Neural crest cell (in vitro differentiated cells): Measurements from ENCODE around the gene CMPK1. TPM values are rescaled to one million over a fixed set of nuclear protein-coding genes. Genes with fewer than 3 reads are reported as not detected.

ENCODE experiments used
- DNase-seq: peaks from one replicate; pipeline ENCODE4 v3.0.0; 2021; ENCODE audit warnings: low read depth, mixed read lengths, low spot score
- H3K27ac Mint-ChIP-seq: one replicate; pipeline ENCODE4 v1.8.0; 2021; ENCODE audit warnings: mild to moderate bottlenecking, mixed read lengths; ENCODE audit not compliant: unreplicated experiment
- H3K27me3 Mint-ChIP-seq: 2 replicates; pipeline ENCODE4 v1.8.0; 2021; ENCODE audit warnings: low read depth, mild to moderate bottlenecking, mixed read lengths
- H3K36me3 Mint-ChIP-seq: 2 replicates; pipeline ENCODE4 v1.8.0; 2021; ENCODE audit warnings: low read depth, mild to moderate bottlenecking, mixed read lengths
- H3K4me1 Mint-ChIP-seq: 2 replicates; pipeline ENCODE4 v1.8.0; 2021; ENCODE audit warnings: mixed read lengths
- H3K4me3 Mint-ChIP-seq: one replicate; pipeline ENCODE4 v1.8.0; 2021; ENCODE audit warnings: mild to moderate bottlenecking, mixed read lengths
- H3K9me3 Mint-ChIP-seq: 2 replicates; pipeline ENCODE4 v1.8.0; 2021; ENCODE audit warnings: mixed read lengths
- total RNA-seq: library from RNA; stranded (reverse); gene quantifications from 2 replicates; pipeline ENCODE4 v1.2.1, GENCODE V29; 2021
- TF ChIP-seq, protein P1 (sequence below): fragments of 200-600 bp; sonication (generic); conservative IDR thresholded peaks from 2 replicates; pipeline ENCODE4 v1.5.0; 2021; ENCODE audit warnings: antibody characterized with exemption, mild to moderate bottlenecking

CMPK1 gene
- total RNA-seq, 1 donor from 2014 or later, result 59.3 TPM

DNA sequence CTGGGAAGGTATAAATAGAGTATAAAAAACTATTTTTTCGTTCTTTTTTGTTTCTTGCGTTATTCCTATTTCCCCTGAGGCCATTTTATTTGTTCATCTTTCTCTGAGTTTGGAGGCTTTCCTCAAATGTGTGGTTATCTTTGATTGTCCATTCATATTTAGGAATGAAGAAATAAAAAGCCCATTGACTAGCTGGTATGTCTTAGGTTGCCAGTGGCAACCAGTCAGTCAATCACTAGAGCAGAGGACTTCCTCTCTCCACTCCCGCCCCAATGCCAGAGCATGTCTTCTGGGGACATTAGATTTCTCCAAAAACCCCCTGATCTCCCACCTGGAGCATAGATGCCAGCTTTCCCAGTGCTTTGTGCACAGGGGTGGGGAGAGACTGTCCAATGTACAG lies 61.8 kb downstream of the CMPK1 start:
- peaks cover 11% of the 10 kb centered on the region for H3K27me3 Mint-ChIP-seq
- TF ChIP-seq, protein P1, sequence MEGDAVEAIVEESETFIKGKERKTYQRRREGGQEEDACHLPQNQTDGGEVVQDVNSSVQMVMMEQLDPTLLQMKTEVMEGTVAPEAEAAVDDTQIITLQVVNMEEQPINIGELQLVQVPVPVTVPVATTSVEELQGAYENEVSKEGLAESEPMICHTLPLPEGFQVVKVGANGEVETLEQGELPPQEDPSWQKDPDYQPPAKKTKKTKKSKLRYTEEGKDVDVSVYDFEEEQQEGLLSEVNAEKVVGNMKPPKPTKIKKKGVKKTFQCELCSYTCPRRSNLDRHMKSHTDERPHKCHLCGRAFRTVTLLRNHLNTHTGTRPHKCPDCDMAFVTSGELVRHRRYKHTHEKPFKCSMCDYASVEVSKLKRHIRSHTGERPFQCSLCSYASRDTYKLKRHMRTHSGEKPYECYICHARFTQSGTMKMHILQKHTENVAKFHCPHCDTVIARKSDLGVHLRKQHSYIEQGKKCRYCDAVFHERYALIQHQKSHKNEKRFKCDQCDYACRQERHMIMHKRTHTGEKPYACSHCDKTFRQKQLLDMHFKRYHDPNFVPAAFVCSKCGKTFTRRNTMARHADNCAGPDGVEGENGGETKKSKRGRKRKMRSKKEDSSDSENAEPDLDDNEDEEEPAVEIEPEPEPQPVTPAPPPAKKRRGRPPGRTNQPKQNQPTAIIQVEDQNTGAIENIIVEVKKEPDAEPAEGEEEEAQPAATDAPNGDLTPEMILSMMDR, result no peak
- H3K4me1 Mint-ChIP-seq, result peaks cover 7% of the 10 kb centered on the region
- H3K27ac Mint-ChIP-seq, result no peak overlapping the region
- no peaks in the 10 kb centered on the region for H3K36me3 Mint-ChIP-seq
- no peak for DNase-seq
- no peaks in the 10 kb centered on the region for H3K9me3 Mint-ChIP-seq
- H3K4me3 Mint-ChIP-seq, result no peak overlapping the region

DNA sequence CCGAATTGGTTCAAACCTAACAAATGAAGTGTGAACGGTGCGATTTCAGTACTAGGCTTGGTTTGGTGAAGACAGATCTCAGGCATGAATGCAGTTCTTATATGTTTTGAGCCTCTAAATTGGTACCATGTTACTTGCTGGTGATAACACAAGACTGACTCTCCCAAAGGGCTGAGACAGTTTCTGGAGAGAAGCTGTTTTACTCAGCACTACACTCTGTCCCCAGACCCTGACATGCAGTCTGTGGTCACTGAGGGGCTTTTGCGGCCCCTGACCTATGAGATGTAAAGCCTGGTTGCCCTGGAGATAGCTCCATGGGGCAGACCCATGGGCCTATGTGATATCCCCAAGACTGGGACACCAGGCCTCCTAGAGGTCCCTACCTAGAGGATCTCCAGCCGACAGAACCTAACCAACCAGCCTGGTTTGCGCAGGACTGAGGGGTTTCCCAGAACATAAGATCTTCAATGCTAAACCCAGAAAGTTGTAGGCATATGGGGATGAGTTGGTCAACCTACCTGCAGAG lies 63.1 kb downstream of the CMPK1 start:
- H3K36me3 Mint-ChIP-seq, result no peaks in the 10 kb centered on the region
- DNase-seq, result no peak
- H3K4me3 Mint-ChIP-seq, result no peak overlapping the region
- peaks cover 19% of the 10 kb centered on the region for H3K27me3 Mint-ChIP-seq
- no peaks in the 10 kb centered on the region for H3K9me3 Mint-ChIP-seq
- H3K4me1 Mint-ChIP-seq, result peaks cover 7% of the 10 kb centered on the region
- H3K27ac Mint-ChIP-seq, result no peak overlapping the region
- TF ChIP-seq, protein P1, result no peak

DNA sequence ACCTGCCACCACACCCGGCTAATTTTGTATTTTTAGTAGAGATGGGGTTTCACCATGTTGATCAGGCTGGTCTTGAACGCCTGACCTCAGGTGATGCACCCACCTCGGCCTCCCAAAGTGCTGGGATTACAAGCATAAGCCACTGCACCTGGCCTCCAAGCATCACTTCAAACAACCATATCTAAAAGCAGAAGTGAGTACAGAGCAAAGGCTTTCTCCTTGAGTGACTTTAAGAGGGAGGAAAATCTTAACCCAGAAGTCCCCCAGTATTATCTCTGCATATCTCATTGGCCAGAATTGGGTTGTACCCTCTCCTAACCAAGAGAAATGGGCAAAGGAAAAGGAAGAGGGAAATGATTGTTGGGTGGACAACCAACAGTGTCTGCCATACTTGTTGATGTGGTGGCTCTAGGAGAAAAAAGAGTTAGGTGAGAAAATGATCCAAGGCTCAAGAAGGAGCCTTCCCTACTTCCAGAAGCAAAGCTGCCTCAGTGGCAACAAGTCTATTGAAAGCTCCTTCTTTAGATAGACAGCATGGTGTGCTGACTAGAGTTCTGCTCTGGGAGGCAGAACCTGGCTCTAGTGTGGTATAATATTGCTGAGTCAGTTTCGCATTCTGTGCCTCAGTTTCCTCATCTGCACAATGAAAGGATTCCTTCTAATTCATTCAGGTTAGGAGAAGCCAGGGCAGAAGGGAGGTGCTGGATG lies 65.7 kb downstream of the CMPK1 start:
- no peak for DNase-seq
- no peaks in the 10 kb centered on the region for H3K36me3 Mint-ChIP-seq
- H3K27me3 Mint-ChIP-seq, result peaks cover 11% of the 10 kb centered on the region
- H3K4me1 Mint-ChIP-seq, result peaks cover 7% of the 10 kb centered on the region
- TF ChIP-seq, protein P1, result no peak
- H3K27ac Mint-ChIP-seq, result no peak overlapping the region
- H3K4me3 Mint-ChIP-seq, result no peak overlapping the region
- no peaks in the 10 kb centered on the region for H3K9me3 Mint-ChIP-seq

DNA sequence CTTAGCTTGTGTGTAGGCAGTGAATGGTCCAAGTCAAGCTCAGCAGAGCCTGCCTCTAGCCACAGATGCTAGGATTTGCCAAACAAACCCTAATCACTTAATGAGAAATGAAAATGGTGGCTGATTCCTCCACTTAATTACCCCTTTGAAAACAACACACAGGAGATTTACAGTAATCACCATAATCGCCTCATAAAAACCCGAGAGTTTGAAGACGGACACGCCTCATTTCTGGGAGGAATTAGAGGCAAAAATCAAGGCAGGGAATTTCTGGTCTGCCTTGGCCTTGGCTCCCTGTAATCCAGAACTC lies 66.2 kb downstream of the CMPK1 start:
- Mint-ChIP-seq H3K9me3 (no peaks in the 10 kb centered on the region), H3K4me1 (peaks cover 7% of the 10 kb centered on the region), H3K36me3 (no peaks in the 10 kb centered on the region), H3K27me3 (peaks cover 11% of the 10 kb centered on the region), H3K27ac (no peak overlapping the region), H3K4me3 (no peak overlapping the region)
- no peak for DNase-seq
- TF ChIP-seq, protein P1, result no peak

DNA sequence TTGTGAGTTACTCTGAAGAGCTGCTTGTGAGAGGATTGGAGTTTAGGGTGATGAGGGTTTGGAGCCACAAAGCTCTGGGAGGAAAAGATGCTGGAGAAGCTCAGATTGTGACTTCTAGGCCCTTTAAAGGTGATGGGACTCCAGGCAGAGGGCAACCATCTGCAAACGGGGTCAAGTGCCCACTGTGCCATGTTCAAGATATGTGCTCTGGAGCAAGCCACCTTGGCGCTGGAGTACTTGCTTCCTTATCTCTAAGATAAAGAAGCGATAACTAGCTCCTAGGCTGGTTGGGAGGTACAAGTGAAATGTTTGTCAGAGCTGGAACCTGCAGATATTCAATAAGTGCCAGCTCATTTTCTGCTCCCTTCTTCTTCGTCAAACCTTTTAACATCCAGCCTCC lies 68.2 kb downstream of the CMPK1 start:
- Mint-ChIP-seq H3K27ac (no peak overlapping the region), H3K9me3 (no peaks in the 10 kb centered on the region), H3K27me3 (peaks cover 14% of the 10 kb centered on the region), H3K36me3 (no peaks in the 10 kb centered on the region), H3K4me3 (no peak overlapping the region), H3K4me1 (no peaks in the 10 kb centered on the region)
- TF ChIP-seq, protein P1, result no peak
- no peak for DNase-seq
